ENCODE measurements around the gene BAHD1.

The BAHD1 gene

GRCh38 chr15:40501487-40501886 is 60.7 kb downstream of the BAHD1 start:
- TF ChIP-seq CTCF (IDR thresholded peaks at IDR 0.05): no peak

GRCh38 chr15:40506964-40507571 is 66.3 kb downstream of the BAHD1 start:
- TF ChIP-seq CTCF (IDR thresholded peaks at IDR 0.05): no peak

GRCh38 chr15:40508216-40508615 is 67.5 kb downstream of the BAHD1 start:
- TF ChIP-seq CTCF (IDR thresholded peaks at IDR 0.05): no peak

GRCh38 chr15:40510201-40510600 is 69.4 kb downstream of the BAHD1 start:
- no peak for TF ChIP-seq CTCF (IDR thresholded peaks at IDR 0.05)

GRCh38 chr15:40511093-40511471 is 70.3 kb downstream of the BAHD1 start:
- no peak for TF ChIP-seq CTCF (IDR thresholded peaks at IDR 0.05)

- TF ChIP-seq CTCF (IDR thresholded peaks at IDR 0.05): no peak
Observed at GRCh38 chr15:40511472-40512133, 70.8 kb downstream of the BAHD1 start.

GRCh38 chr15:40512440-40512839 is 71.7 kb downstream of the BAHD1 start:
- TF ChIP-seq CTCF (IDR thresholded peaks at IDR 0.05): no peak

Measured in LNCAP (cell line).